ENCODE measurements around the gene TIAM1. TPM values are rescaled to one million over a fixed set of nuclear protein-coding genes. Genes with fewer than 3 reads are reported as not detected.

TIAM1 gene
- total RNA-seq, 4 donors from 2014 or later = 5.4 to 10.6 (median 6.0) TPM

DNA sequence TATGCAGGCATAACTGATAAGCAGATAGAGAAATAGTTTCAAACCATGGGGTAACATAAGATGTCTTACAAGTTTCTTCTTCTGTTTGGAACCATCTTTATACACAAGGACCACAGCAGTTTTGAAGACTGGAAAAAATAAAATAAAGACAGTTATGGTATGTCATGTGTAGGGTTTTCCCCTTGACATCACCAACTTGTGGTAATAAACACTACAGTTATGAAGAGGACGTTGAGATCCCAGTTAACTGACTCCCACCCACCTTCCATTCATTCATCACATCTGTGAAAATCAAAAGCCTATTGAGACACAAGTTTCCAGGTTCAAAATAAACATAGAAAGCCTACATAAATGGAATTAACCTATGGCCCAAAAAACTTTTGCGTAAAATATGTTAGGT is 213.2 kb downstream of the TIAM1 start:
- peaks cover 0 to 3% (median 0%) of the 10 kb centered on the region in 4 donors for H3K4me1 ChIP-seq
- no peaks in the 10 kb centered on the region for H3K9me3 ChIP-seq
- 70% methylated on average over 2 of the region's 2 CpGs for WGBS
- no peak for DNase-seq (ENCODE audit: extremely low spot score)
- no peak for TF ChIP-seq POLR2A (IDR thresholded peaks at IDR 0.05; ENCODE audit: low read depth)
- TF ChIP-seq POLR2AphosphoS5 (IDR thresholded peaks at IDR 0.05) = no peak
- TF ChIP-seq, protein P1, sequence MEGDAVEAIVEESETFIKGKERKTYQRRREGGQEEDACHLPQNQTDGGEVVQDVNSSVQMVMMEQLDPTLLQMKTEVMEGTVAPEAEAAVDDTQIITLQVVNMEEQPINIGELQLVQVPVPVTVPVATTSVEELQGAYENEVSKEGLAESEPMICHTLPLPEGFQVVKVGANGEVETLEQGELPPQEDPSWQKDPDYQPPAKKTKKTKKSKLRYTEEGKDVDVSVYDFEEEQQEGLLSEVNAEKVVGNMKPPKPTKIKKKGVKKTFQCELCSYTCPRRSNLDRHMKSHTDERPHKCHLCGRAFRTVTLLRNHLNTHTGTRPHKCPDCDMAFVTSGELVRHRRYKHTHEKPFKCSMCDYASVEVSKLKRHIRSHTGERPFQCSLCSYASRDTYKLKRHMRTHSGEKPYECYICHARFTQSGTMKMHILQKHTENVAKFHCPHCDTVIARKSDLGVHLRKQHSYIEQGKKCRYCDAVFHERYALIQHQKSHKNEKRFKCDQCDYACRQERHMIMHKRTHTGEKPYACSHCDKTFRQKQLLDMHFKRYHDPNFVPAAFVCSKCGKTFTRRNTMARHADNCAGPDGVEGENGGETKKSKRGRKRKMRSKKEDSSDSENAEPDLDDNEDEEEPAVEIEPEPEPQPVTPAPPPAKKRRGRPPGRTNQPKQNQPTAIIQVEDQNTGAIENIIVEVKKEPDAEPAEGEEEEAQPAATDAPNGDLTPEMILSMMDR (IDR thresholded peaks at IDR 0.05) = no peak
- no peak for TF ChIP-seq EP300 (IDR thresholded peaks at IDR 0.05)
- H3K36me3 ChIP-seq = no peaks in the 10 kb centered on the region
- H3K27me3 ChIP-seq = no peaks in the 10 kb centered on the region
- H3K4me3 ChIP-seq = no peak overlapping the region
- intact Hi-C loops (cut with DNase I) = no loop called here
- H3K27ac ChIP-seq (replicated peaks in 1 of 4) = no peak overlapping the region

DNA sequence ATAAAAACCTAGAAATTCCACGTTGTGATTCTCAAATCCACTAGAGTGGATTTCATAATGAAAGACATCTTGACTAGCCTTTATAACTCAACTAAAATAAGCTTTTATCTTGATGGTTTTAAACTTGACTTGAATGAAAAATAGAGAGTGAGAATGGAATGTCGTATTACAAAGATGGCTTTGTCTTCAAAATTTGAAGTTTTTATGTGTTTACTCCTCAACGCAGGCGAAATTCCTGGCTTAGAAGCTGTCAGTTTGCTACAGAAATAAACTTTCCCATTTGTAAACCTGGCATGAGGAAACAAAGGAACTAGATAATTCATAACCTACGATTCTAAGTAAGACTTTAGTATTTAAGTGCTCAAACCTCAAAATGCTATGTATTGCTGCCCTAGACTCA is 215.8 kb downstream of the TIAM1 start:
- WGBS = 54% methylated on average over 5 of the region's 5 CpGs
- intact Hi-C loops (cut with DNase I) = no loop called here
- no peak for TF ChIP-seq POLR2A (IDR thresholded peaks at IDR 0.05; ENCODE audit: low read depth)
- no peak for TF ChIP-seq POLR2AphosphoS5 (IDR thresholded peaks at IDR 0.05)
- TF ChIP-seq, protein P1 (IDR thresholded peaks at IDR 0.05) = no peak
- TF ChIP-seq EP300 (IDR thresholded peaks at IDR 0.05) = no peak
- no peaks in the 10 kb centered on the region for H3K36me3 ChIP-seq
- H3K4me3 ChIP-seq = no peak overlapping the region
- no peak for DNase-seq (ENCODE audit: extremely low spot score)
- H3K27me3 ChIP-seq = no peaks in the 10 kb centered on the region
- H3K4me1 ChIP-seq = peaks cover 0 to 3% (median 0%) of the 10 kb centered on the region in 4 donors
- no peaks in the 10 kb centered on the region for H3K9me3 ChIP-seq
- H3K27ac ChIP-seq (replicated peaks in 1 of 4) = no peak overlapping the region

DNA sequence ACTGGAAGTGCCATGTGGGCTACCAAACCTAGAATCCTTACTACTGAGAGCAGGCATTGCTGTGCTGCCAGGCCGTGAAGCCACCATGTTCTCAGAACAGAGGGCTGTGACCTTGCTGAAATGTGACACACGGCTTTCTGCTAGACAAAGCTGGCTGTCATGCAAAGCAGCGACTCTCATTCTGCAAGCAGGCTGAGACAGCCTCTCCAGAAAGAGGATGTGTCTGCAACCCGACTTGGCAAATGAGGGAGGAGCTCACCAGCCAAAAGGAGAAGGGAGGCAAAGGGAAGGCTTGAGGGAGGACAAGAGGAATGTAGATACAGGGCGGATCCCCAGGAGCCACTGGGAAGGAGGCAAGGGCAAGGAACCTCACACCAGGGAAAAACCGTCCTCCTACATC is 220.1 kb downstream of the TIAM1 start:
- WGBS = 53% methylated on average over 6 of the region's 6 CpGs
- intact Hi-C loops (cut with DNase I) = no loop called here
- H3K4me1 ChIP-seq = no peaks in the 10 kb centered on the region
- H3K9me3 ChIP-seq = no peaks in the 10 kb centered on the region
- H3K36me3 ChIP-seq = no peaks in the 10 kb centered on the region
- no peak overlapping the region for H3K4me3 ChIP-seq
- TF ChIP-seq, protein P1 (IDR thresholded peaks at IDR 0.05) = no peak
- TF ChIP-seq POLR2AphosphoS5 (IDR thresholded peaks at IDR 0.05) (no peak), POLR2A (IDR thresholded peaks at IDR 0.05; ENCODE audit: low read depth) (no peak), EP300 (IDR thresholded peaks at IDR 0.05) (no peak)
- no peak overlapping the region for H3K27ac ChIP-seq (replicated peaks in 1 of 4)
- DNase-seq (ENCODE audit: extremely low spot score) = no peak
- no peaks in the 10 kb centered on the region for H3K27me3 ChIP-seq

DNA sequence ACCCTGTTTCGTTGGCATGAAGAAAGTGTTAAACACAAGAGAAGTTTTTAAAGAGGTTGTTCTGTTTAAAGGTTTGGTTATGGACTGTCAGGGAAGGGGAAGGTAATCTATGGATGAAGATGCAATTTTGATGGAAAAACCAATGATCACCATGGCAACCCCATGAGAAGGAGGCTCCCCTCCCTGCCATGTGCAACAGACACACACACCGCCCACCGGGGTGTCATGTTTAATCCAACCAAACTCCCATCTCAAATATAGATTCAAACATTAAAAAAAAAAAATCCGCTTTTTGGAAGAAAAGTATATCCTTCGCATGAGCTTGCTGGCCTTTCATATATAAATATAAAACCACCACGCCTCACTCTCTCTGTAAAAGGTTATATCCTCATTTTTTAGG is 224.9 kb downstream of the TIAM1 start:
- H3K9me3 ChIP-seq = no peaks in the 10 kb centered on the region
- no peaks in the 10 kb centered on the region for H3K36me3 ChIP-seq
- WGBS = 95% methylated on average over 6 of the region's 6 CpGs
- no peak for DNase-seq (ENCODE audit: extremely low spot score)
- H3K4me3 ChIP-seq = no peak overlapping the region
- no peaks in the 10 kb centered on the region for H3K27me3 ChIP-seq
- intact Hi-C loops (cut with DNase I) = no loop called here
- no peak overlapping the region for H3K27ac ChIP-seq (replicated peaks in 1 of 4)
- TF ChIP-seq POLR2A (IDR thresholded peaks at IDR 0.05; ENCODE audit: low read depth) (no peak), EP300 (IDR thresholded peaks at IDR 0.05) (no peak), POLR2AphosphoS5 (IDR thresholded peaks at IDR 0.05) (no peak)
- TF ChIP-seq, protein P1 (IDR thresholded peaks at IDR 0.05) = no peak
- no peaks in the 10 kb centered on the region for H3K4me1 ChIP-seq

Data from esophagus muscularis mucosa (tissue), 4 donors.